ENCODE measurements around the gene KCNQ5.

The KCNQ5 gene

GRCh38 chr6:72703093-72703492, 81.2 kb downstream of the KCNQ5 start:
- Histone ChIP-seq H3K9me3 (no peaks in the 10 kb centered on the region), H3K27me3 (no peaks in the 10 kb centered on the region), H3K36me3 (no peaks in the 10 kb centered on the region), H3K4me3 (no peak overlapping the region), H3K4me1 (no peaks in the 10 kb centered on the region), H3K27ac (no peak overlapping the region)
- no peak for TF ChIP-seq CTCF (IDR thresholded peaks at IDR 0.05)
- DNase-seq = no peak
- intact Hi-C loops (cut with DNase I; ENCODE audit: low total_unique reads) = no loop called here

GRCh38 chr6:72704979-72705378, 83.1 kb downstream of the KCNQ5 start:
- no peaks in the 10 kb centered on the region for H3K36me3 ChIP-seq
- no peaks in the 10 kb centered on the region for H3K27me3 ChIP-seq
- no peak for DNase-seq
- TF ChIP-seq CTCF (IDR thresholded peaks at IDR 0.05) = no peak
- no peak overlapping the region for H3K27ac ChIP-seq
- H3K4me1 ChIP-seq = no peaks in the 10 kb centered on the region
- intact Hi-C loops (cut with DNase I; ENCODE audit: low total_unique reads) = no loop called here
- H3K4me3 ChIP-seq = no peak overlapping the region
- no peaks in the 10 kb centered on the region for H3K9me3 ChIP-seq

GRCh38 chr6:72709431-72709830, 87.6 kb downstream of the KCNQ5 start:
- no peak for DNase-seq
- no peak for TF ChIP-seq CTCF (IDR thresholded peaks at IDR 0.05)
- intact Hi-C loops (cut with DNase I; ENCODE audit: low total_unique reads) = no loop called here
- Histone ChIP-seq H3K9me3 (no peaks in the 10 kb centered on the region), H3K4me1 (no peaks in the 10 kb centered on the region), H3K36me3 (no peaks in the 10 kb centered on the region), H3K4me3 (no peak overlapping the region), H3K27me3 (no peaks in the 10 kb centered on the region), H3K27ac (no peak overlapping the region)

GRCh38 chr6:72711731-72712130, 89.9 kb downstream of the KCNQ5 start:
- TF ChIP-seq CTCF (IDR thresholded peaks at IDR 0.05) = no peak
- H3K9me3 ChIP-seq = no peaks in the 10 kb centered on the region
- no peaks in the 10 kb centered on the region for H3K36me3 ChIP-seq
- no peak overlapping the region for H3K27ac ChIP-seq
- H3K4me1 ChIP-seq = no peaks in the 10 kb centered on the region
- H3K27me3 ChIP-seq = no peaks in the 10 kb centered on the region
- no peak overlapping the region for H3K4me3 ChIP-seq
- no peak for DNase-seq
- intact Hi-C loops (cut with DNase I; ENCODE audit: low total_unique reads) = no loop called here

- no peak for TF ChIP-seq CTCF (IDR thresholded peaks at IDR 0.05)
- Histone ChIP-seq H3K9me3 (no peaks in the 10 kb centered on the region), H3K27me3 (no peaks in the 10 kb centered on the region), H3K36me3 (no peaks in the 10 kb centered on the region), H3K27ac (no peak overlapping the region), H3K4me1 (no peaks in the 10 kb centered on the region), H3K4me3 (no peak overlapping the region)
- DNase-seq = no peak
- intact Hi-C loops (cut with DNase I; ENCODE audit: low total_unique reads) = no loop called here
Measured at GRCh38 chr6:72712910-72713309, 91.0 kb downstream of the KCNQ5 start.

- DNase-seq = no peak
- H3K4me3 ChIP-seq = no peak overlapping the region
- H3K27ac ChIP-seq = no peak overlapping the region
- H3K4me1 ChIP-seq = no peaks in the 10 kb centered on the region
- intact Hi-C loops (cut with DNase I; ENCODE audit: low total_unique reads) = no loop called here
- no peaks in the 10 kb centered on the region for H3K36me3 ChIP-seq
- no peaks in the 10 kb centered on the region for H3K27me3 ChIP-seq
- H3K9me3 ChIP-seq = no peaks in the 10 kb centered on the region
- no peak for TF ChIP-seq CTCF (IDR thresholded peaks at IDR 0.05)
Measured at GRCh38 chr6:72715119-72715518, 93.3 kb downstream of the KCNQ5 start.
